SK-N-SH (cell line): ENCODE measurements around the gene TTC39C. TPM values are rescaled to one million over a fixed set of nuclear protein-coding genes. Genes with fewer than 3 reads are reported as not detected.

Experiments used
- CTCF ChIA-PET: fragments of 300-600, 350-600 bp; formaldehyde crosslinking; extraction: SDS; loops from one replicate; lab custom pipeline; 2021; lab: Yijun Ruan, JAX
- POLR2A ChIA-PET: fragments of 350-600 bp; sonication (Branson Sonifier 250); formaldehyde crosslinking; extraction: SDS; loops from one replicate; lab custom pipeline; 2020; ENCODE audit warnings: antibody characterized with exemption, inconsistent platforms; lab: Yijun Ruan, JAX
- DNase-seq: peaks from one replicate; pipeline ENCODE4 v3.0.0; 2012
- H2AFZ ChIP-seq: fragments of 200-600 bp; sonication (generic); 2 replicates; pipeline ENCODE4 v1.8.1; 2016; ENCODE audit warnings: antibody characterized with exemption, mild to moderate bottlenecking, low read depth
- H3F3A ChIP-seq: fragments of 200-600 bp; sonication (generic); replicated peaks from 2 replicates; pipeline ENCODE3; 2016; ENCODE audit warnings: antibody characterized with exemption, mild to moderate bottlenecking; ENCODE audit not compliant: insufficient read depth
- H3K27ac ChIP-seq, 2 experiments: fragments of 200-500 bp in 1 of 2; fragments of 200-600 bp in 1 of 2; sonication (Bioruptor generic) in 1 of 2; sonication (generic), shearing (Covaris generic) in 1 of 2; 2 replicates each; pipeline versions ENCODE4 v1.5.1 to v1.6.1; 2014 to 2016; ENCODE audit warnings: low read depth in 2 of 2, inconsistent platforms in 1 of 2, low read length in 1 of 2, mild to moderate bottlenecking in 1 of 2, mixed read lengths in 1 of 2
- H3K27me3 ChIP-seq: fragments of 200-600 bp; sonication (generic), shearing (Covaris generic); 2 replicates; pipeline ENCODE4 v1.6.1; 2016; ENCODE audit warnings: mixed run types; ENCODE audit not compliant: insufficient read depth
- H3K36me3 ChIP-seq, 2 experiments: fragments of 200-500 bp in 1 of 2; fragments of 200-600 bp in 1 of 2; sonication (Bioruptor generic) in 1 of 2; sonication (generic) in 1 of 2; replicated peaks in 1 of 2; 2 replicates each; pipeline versions ENCODE3 to v1.5.1; 2014 to 2016; ENCODE audit warnings: low read length in 1 of 2, mild to moderate bottlenecking in 1 of 2; ENCODE audit not compliant: insufficient read depth in 2 of 2, control insufficient read depth in 1 of 2
- H3K4me1 ChIP-seq, 2 experiments: fragments of 200-500 bp in 1 of 2; fragments of 200-600 bp in 1 of 2; sonication (Bioruptor generic) in 1 of 2; sonication (generic), shearing (Covaris generic) in 1 of 2; 2 replicates each; pipeline versions ENCODE4 v1.5.1 to v1.6.1; 2014 to 2016; ENCODE audit warnings: low read depth in 1 of 2, low read length in 1 of 2, mixed run types in 1 of 2; ENCODE audit not compliant: insufficient read depth in 2 of 2, control insufficient read depth in 1 of 2
- H3K4me2 ChIP-seq: fragments of 200-600 bp; sonication (generic), shearing (Covaris generic); 2 replicates; pipeline ENCODE4 v1.6.1; 2017; ENCODE audit warnings: mixed run types
- H3K4me3 ChIP-seq, 2 experiments: fragments of 200-500 bp in 1 of 2; fragments of 200-600 bp in 1 of 2; sonication (Bioruptor generic) in 1 of 2; sonication (generic), shearing (Covaris generic) in 1 of 2; 2 replicates each; pipeline versions ENCODE4 v1.5.1 to v1.8.1; 2014 to 2016; ENCODE audit warnings: low read depth in 2 of 2, inconsistent platforms in 1 of 2, low read length in 1 of 2, mild to moderate bottlenecking in 1 of 2, mixed read lengths in 1 of 2, moderate library complexity in 1 of 2
- H3K79me2 ChIP-seq: fragments of 200-600 bp; sonication (generic); 2 replicates; pipeline ENCODE4 v1.8.1; 2017; ENCODE audit warnings: mild to moderate bottlenecking; ENCODE audit not compliant: insufficient read depth
- H3K9ac ChIP-seq: fragments of 200-600 bp; sonication (generic); 2 replicates; pipeline ENCODE4 v1.6.1; 2017; ENCODE audit warnings: mixed run types
- H3K9me2 ChIP-seq: fragments of 200-600 bp; sonication (generic); 2 replicates; pipeline ENCODE4 v1.6.1; 2017; ENCODE audit warnings: mixed run types
- H3K9me3 ChIP-seq: fragments of 200-600 bp; sonication (generic); 2 replicates; pipeline ENCODE4 v1.6.1; 2017; ENCODE audit warnings: mixed run types, mild to moderate bottlenecking, moderate library complexity
- H4K20me1 ChIP-seq: fragments of 200-600 bp; sonication (generic); 2 replicates; pipeline ENCODE4 v1.6.1; 2017; ENCODE audit warnings: mild to moderate bottlenecking, mixed run types; ENCODE audit not compliant: insufficient read depth
- CHD2 ChIP-seq: fragments of 150-350 bp; IDR thresholded peaks from 2 replicates; pipeline ENCODE4 v1.6.1; 2018; ENCODE audit warnings: low read length; ENCODE audit not compliant: partially characterized antibody
- EP300 ChIP-seq, 2 experiments: IDR thresholded peaks; 2 replicates each; pipeline versions ENCODE4 v1.4.0 to v1.6.1; 2012; ENCODE audit warnings: borderline replicate concordance in 1 of 2, low read depth in 1 of 2, low read length in 1 of 2
- EZH2phosphoT487 ChIP-seq: fragments of 200-600 bp; sonication (generic); IDR thresholded peaks from 2 replicates; pipeline ENCODE4 v1.6.1; 2017; ENCODE audit warnings: low read depth, mixed run types, mild to moderate bottlenecking, antibody characterized with exemption, moderate library complexity, borderline replicate concordance
- FOXJ3 ChIP-seq: sonication (generic); formaldehyde crosslinking; IDR thresholded peaks from 2 replicates; pipeline ENCODE4 v1.5.1; 2020; ENCODE audit warnings: mild to moderate bottlenecking, missing genetic modification reagents
- FOXM1 ChIP-seq: IDR thresholded peaks from 2 replicates; pipeline ENCODE4 v1.4.0; 2012; ENCODE audit warnings: low read depth, mild to moderate bottlenecking
- GABPA ChIP-seq: IDR thresholded peaks from 2 replicates; pipeline ENCODE4 v1.4.0; 2012; ENCODE audit warnings: low read depth, mild to moderate bottlenecking
- GATA2 ChIP-seq: sonication (generic); formaldehyde crosslinking; IDR thresholded peaks from 2 replicates; pipeline ENCODE4 v1.5.0; 2020; ENCODE audit warnings: mild to moderate bottlenecking, missing genetic modification reagents
- MAX ChIP-seq: IDR thresholded peaks from 2 replicates; pipeline ENCODE4 v1.4.0; 2012; ENCODE audit warnings: low read depth
- MEF2A ChIP-seq: IDR thresholded peaks from 2 replicates; pipeline ENCODE4 v1.4.0; 2012; ENCODE audit warnings: low read depth, borderline replicate concordance
- MXI1 ChIP-seq: IDR thresholded peaks from 2 replicates; pipeline ENCODE4 v1.6.1; 2012; ENCODE audit warnings: mild to moderate bottlenecking, low read depth, low read length, improper control_type of control experiment
- PBX3 ChIP-seq: IDR thresholded peaks from 2 replicates; pipeline ENCODE4; 2012
- RCOR1 ChIP-seq: fragments of 150-350 bp; IDR thresholded peaks from 2 replicates; pipeline ENCODE4 v1.6.1; 2017; ENCODE audit warnings: antibody characterized with exemption, low read length
- RFX5 ChIP-seq: IDR thresholded peaks from 2 replicates; pipeline ENCODE4 v1.6.1; 2012; ENCODE audit warnings: mild to moderate bottlenecking, improper control_type of control experiment, low read length
- RXRA ChIP-seq: IDR thresholded peaks from 2 replicates; pipeline ENCODE4 v1.4.0; 2012; ENCODE audit warnings: low read depth, mild to moderate bottlenecking, borderline replicate concordance
- SIN3A ChIP-seq: IDR thresholded peaks from 2 replicates; pipeline ENCODE4 v1.6.1; 2012; ENCODE audit warnings: low read depth, mild to moderate bottlenecking, low read length, moderate library complexity, borderline replicate concordance
- TCF12 ChIP-seq: IDR thresholded peaks from 2 replicates; pipeline ENCODE4 v1.4.0; 2012
- TEAD4 ChIP-seq: IDR thresholded peaks from 2 replicates; pipeline ENCODE4 v1.4.0; 2012; ENCODE audit warnings: mild to moderate bottlenecking, borderline replicate concordance; ENCODE audit not compliant: insufficient read depth
- USF1 ChIP-seq: IDR thresholded peaks from 2 replicates; pipeline ENCODE4 v1.4.0; 2012; ENCODE audit warnings: low read depth, borderline replicate concordance
- ZBTB33 ChIP-seq: IDR thresholded peaks from 2 replicates; pipeline ENCODE4 v1.4.0; 2012; ENCODE audit warnings: low read depth, borderline replicate concordance
- WGBS: methylation state at CpG from one replicate; pipeline ENCODE4 v1.1.6; 2017; ENCODE audit warnings: low lambda C conversion rate; 5-methylcytosine and 5-hydroxymethylcytosine counted together
- polyA plus RNA-seq, 3 experiments: library from polyadenylated mRNA; depleted of rRNA; stranded (reverse); fragments of >200 nt; gene quantifications; 2 replicates each; pipeline ENCODE4 v1.2.3, GENCODE V29; 2012

The TTC39C gene
- polyA plus RNA-seq, 1 of the 3 experiments (the other 2 are of a cell fraction): 8.6 TPM

GRCh38 chr18:24031318-24031717 lies 16.8 kb downstream of the TTC39C start:
- H3K9ac ChIP-seq: no peak overlapping the region
- no peak for TF ChIP-seq RCOR1
- peaks cover 12% of the 10 kb centered on the region; the same call in 1 of the 2 replicates for H4K20me1 ChIP-seq
- POLR2A ChIA-PET: no interaction called here
- peaks cover 19% of the 10 kb centered on the region for H3F3A ChIP-seq
- H3K36me3 ChIP-seq: no peaks in the 10 kb centered on the region
- no peak overlapping the region for H3K4me3 ChIP-seq
- H3K9me2 ChIP-seq: no peaks in the 10 kb centered on the region
- DNase-seq: no peak
- WGBS: 96% methylated on average over 3 of the region's 3 CpGs
- H3K27me3 ChIP-seq: no peaks in the 10 kb centered on the region
- H3K79me2 ChIP-seq: peaks cover 54% of the 10 kb centered on the region
- H3K9me3 ChIP-seq: no peaks in the 10 kb centered on the region
- no peak overlapping the region for H3K4me2 ChIP-seq
- CTCF ChIA-PET: no interaction called here
- no peak overlapping the region for H3K27ac ChIP-seq
- peaks cover 0 to 9% of the 10 kb centered on the region in 2 experiments; a peak in 2 of 4 replicates for H3K4me1 ChIP-seq
- H2AFZ ChIP-seq: no peak overlapping the region

- Histone ChIP-seq H3K27ac (no peak overlapping the region), H4K20me1 (peaks cover 12% of the 10 kb centered on the region; the same call in 1 of the 2 replicates), H3K4me1 (peaks cover 0 to 5% of the 10 kb centered on the region in 2 experiments; a peak in 1 of 4 replicates), H2AFZ (no peak overlapping the region), H3K27me3 (no peaks in the 10 kb centered on the region), H3K36me3 (no peaks in the 10 kb centered on the region), H3K79me2 (peaks cover 58% of the 10 kb centered on the region), H3K9ac (no peak overlapping the region), H3F3A (peaks cover 15% of the 10 kb centered on the region), H3K9me3 (no peaks in the 10 kb centered on the region), H3K4me3 (no peak overlapping the region), H3K9me2 (no peaks in the 10 kb centered on the region), H3K4me2 (no peak overlapping the region)
- ChIA-PET CTCF (no interaction called here), POLR2A (no interaction called here)
- TF ChIP-seq EZH2phosphoT487: no peak
- no peak for TF ChIP-seq GATA2
- no peak for TF ChIP-seq RXRA
- TF ChIP-seq FOXJ3: no peak
- TF ChIP-seq TCF12: no peak
- no peak for TF ChIP-seq EP300 (IDR thresholded peaks at IDR 0.05; ENCODE audit: borderline replicate concordance in 1 of 2, low read depth in 1 of 2, low read length in 1 of 2)
- TF ChIP-seq RFX5: no peak
- TF ChIP-seq TEAD4: no peak
- no peak for TF ChIP-seq RCOR1
- TF ChIP-seq FOXM1: no peak
- no peak for TF ChIP-seq MAX
- no peak for TF ChIP-seq USF1
- no peak for TF ChIP-seq CHD2
- no peak for TF ChIP-seq PBX3
- TF ChIP-seq SIN3A: no peak
- no peak for TF ChIP-seq MEF2A
- TF ChIP-seq GABPA: no peak
- TF ChIP-seq MXI1: no peak
- no peak for TF ChIP-seq ZBTB33
- DNase-seq: no peak
- WGBS: 91% methylated on average over 6 of the region's 6 CpGs
Observed at GRCh38 chr18:24031916-24032315, 17.4 kb downstream of the TTC39C start.
